H1 (cell line): ENCODE data around the gene C9orf152. TPM values are rescaled to one million over a fixed set of nuclear protein-coding genes. Genes with fewer than 3 reads are reported as not detected.
A peak's percentile ranks its signal among the peaks of the same experiment; 100 is the strongest.

ENCODE experiments used
- CTCF ChIA-PET: fragments of 300-600 bp; sonication (Branson Sonifier 250); formaldehyde crosslinking; loops from one replicate; lab custom pipeline; 2021; ENCODE audit not compliant: partially characterized antibody; lab: Charles Lee
- POLR2A ChIA-PET: fragments of 300-600 bp; sonication (Branson Sonifier 250); formaldehyde crosslinking; loops from one replicate; lab custom pipeline; 2021; ENCODE audit warnings: inconsistent platforms; ENCODE audit not compliant: partially characterized antibody; lab: Charles Lee
- DNase-seq, 2 experiments: peaks; one replicate each; pipeline versions ENCODE4 v3.0.0 to v3.0.0-alpha.2; 2010 to 2022; ENCODE audit warnings: low spot score in 2 of 2, low read depth in 1 of 2, mixed read lengths in 1 of 2
- FAIRE-seq: peaks from 2 replicates; lab custom pipeline; 2011; peaks lifted over from hg19 to GRCh38; lab: Jason Lieb, UNC
- H2AFZ ChIP-seq: 2 replicates; pipeline ENCODE4 v1.8.1; 2012; ENCODE audit warnings: low read length, inconsistent platforms
- H2AK5ac ChIP-seq: 2 replicates; pipeline ENCODE4 v1.6.1; 2013; ENCODE audit warnings: low read depth, low read length
- H2BK120ac ChIP-seq: replicated peaks from 2 replicates; pipeline ENCODE3; 2013; ENCODE audit warnings: low read depth, low read length, inconsistent platforms
- H2BK12ac ChIP-seq: 2 replicates; pipeline ENCODE4 v1.6.1; 2013; ENCODE audit warnings: low read depth, low read length
- H2BK15ac ChIP-seq: 2 replicates; pipeline ENCODE4 v1.6.1; 2013; ENCODE audit warnings: low read length
- H2BK20ac ChIP-seq: 2 replicates; pipeline ENCODE4 v1.6.1; 2013; ENCODE audit warnings: low read length
- H2BK5ac ChIP-seq: 2 replicates; pipeline ENCODE4 v1.6.1; 2013; ENCODE audit warnings: low read depth, low read length
- H3K14ac ChIP-seq: 2 replicates; pipeline ENCODE4 v1.6.1; 2013; ENCODE audit warnings: inconsistent platforms; ENCODE audit not compliant: insufficient read length
- H3K18ac ChIP-seq: 2 replicates; pipeline ENCODE4 v1.6.1; 2013; ENCODE audit warnings: low read length; ENCODE audit errors: extremely low read depth
- H3K23ac ChIP-seq: 2 replicates; pipeline ENCODE4 v1.6.1; 2013; ENCODE audit warnings: inconsistent platforms; ENCODE audit not compliant: insufficient read length
- H3K23me2 ChIP-seq: 2 replicates; pipeline ENCODE4 v1.6.1; 2013; ENCODE audit warnings: low read depth, low read length
- H3K27ac ChIP-seq: 2 replicates; pipeline ENCODE4 v1.6.1; 2011; ENCODE audit warnings: low read depth, low read length, inconsistent platforms
- H3K27me3 ChIP-seq, 4 experiments: replicated peaks in 1 of 4; 1 replicate in 1 of 4; 2 replicates in 3 of 4; pipeline versions ENCODE4 v1.6.1 to v1.8.1; 2011 to 2013; ENCODE audit warnings: low read length in 3 of 4, mild to moderate bottlenecking in 3 of 4, inconsistent platforms in 2 of 4, mixed read lengths in 2 of 4, moderate library complexity in 1 of 4; ENCODE audit not compliant: control insufficient read depth in 3 of 4, insufficient read depth in 3 of 4; ENCODE audit errors: extremely low read depth in 1 of 4
- H3K36me3 ChIP-seq, 4 experiments: 2 replicates each; pipeline versions ENCODE4 v1.6.1 to v1.8.1; 2011 to 2013; ENCODE audit warnings: mild to moderate bottlenecking in 4 of 4, low read length in 3 of 4, moderate library complexity in 2 of 4, control low read depth in 1 of 4, inconsistent platforms in 1 of 4; ENCODE audit not compliant: insufficient read depth in 4 of 4, control insufficient read depth in 2 of 4
- H3K4ac ChIP-seq: replicated peaks from 2 replicates; pipeline ENCODE3; 2013; ENCODE audit warnings: low read length, low read depth, mixed read lengths, inconsistent platforms; ENCODE audit not compliant: insufficient read length
- H3K4me1 ChIP-seq, 4 experiments: replicated peaks in 1 of 4; 1 replicate in 1 of 4; 2 replicates in 3 of 4; pipeline versions ENCODE4 v1.6.1 to v1.8.1; 2011 to 2013; ENCODE audit warnings: low read length in 3 of 4, inconsistent platforms in 2 of 4, mixed read lengths in 1 of 4; ENCODE audit not compliant: insufficient read depth in 4 of 4, control insufficient read depth in 3 of 4
- H3K4me2 ChIP-seq, 2 experiments: 2 replicates each; pipeline versions ENCODE4 v1.6.1 to v1.8.1; 2011 to 2013; ENCODE audit warnings: low read depth in 2 of 2, low read length in 2 of 2, control low read depth in 1 of 2, inconsistent platforms in 1 of 2, mild to moderate bottlenecking in 1 of 2; ENCODE audit not compliant: insufficient read depth in 1 of 2
- H3K4me3 ChIP-seq, 4 experiments: fragments of 200-600, 300-600 bp in 1 of 4; sonication (generic), shearing (Covaris generic), sonication (Bioruptor Twin) in 1 of 4; 2 replicates each; pipeline versions ENCODE4 v1.5.1 to v1.8.1; 2011 to 2016; ENCODE audit warnings: low read length in 4 of 4, low read depth in 3 of 4, control low read depth in 2 of 4, inconsistent platforms in 2 of 4, mild to moderate bottlenecking in 2 of 4, mixed read lengths in 1 of 4, moderate library complexity in 1 of 4; ENCODE audit not compliant: insufficient read depth in 2 of 4; ENCODE audit errors: extremely low read depth in 1 of 4
- H3K56ac ChIP-seq: replicated peaks from 2 replicates; pipeline ENCODE3; 2013; ENCODE audit warnings: low read depth, mild to moderate bottlenecking, mixed read lengths, low read length, inconsistent platforms; ENCODE audit not compliant: insufficient read length
- H3K79me1 ChIP-seq: 2 replicates; pipeline ENCODE4 v1.6.1; 2013; ENCODE audit warnings: low read depth, low read length, control low read depth
- H3K79me2 ChIP-seq, 2 experiments: 2 replicates each; pipeline versions ENCODE4 v1.6.1 to v1.8.1; 2012 to 2013; ENCODE audit warnings: low read length in 2 of 2, mild to moderate bottlenecking in 2 of 2, inconsistent platforms in 1 of 2; ENCODE audit not compliant: insufficient read depth in 2 of 2, control insufficient read depth in 1 of 2
- H3K9ac ChIP-seq, 4 experiments: replicated peaks in 1 of 4; 1 replicate in 1 of 4; 2 replicates in 3 of 4; pipeline versions ENCODE4 v1.6.1 to v1.8.1; 2011 to 2013; ENCODE audit warnings: low read depth in 3 of 4, low read length in 3 of 4, control low read depth in 2 of 4, mild to moderate bottlenecking in 2 of 4, moderate library complexity in 2 of 4, inconsistent platforms in 1 of 4; ENCODE audit errors: extremely low read depth in 1 of 4
- H3K9me3 ChIP-seq, 2 experiments: 2 replicates each; pipeline versions ENCODE4 v1.6.1 to v1.8.1; 2012 to 2013; ENCODE audit warnings: mild to moderate bottlenecking in 2 of 2, moderate library complexity in 2 of 2, control low read depth in 1 of 2, inconsistent platforms in 1 of 2, low read depth in 1 of 2, low read length in 1 of 2, mixed read lengths in 1 of 2; ENCODE audit not compliant: insufficient read depth in 2 of 2
- H4K20me1 ChIP-seq, 2 experiments: replicated peaks in 1 of 2; 2 replicates each; pipeline versions ENCODE3 to v1.8.1; 2011 to 2013; ENCODE audit warnings: inconsistent platforms in 2 of 2, low read length in 2 of 2, mild to moderate bottlenecking in 1 of 2; ENCODE audit not compliant: insufficient read depth in 2 of 2, control insufficient read depth in 1 of 2
- H4K5ac ChIP-seq: 2 replicates; pipeline ENCODE4 v1.6.1; 2013; ENCODE audit warnings: low read length, low read depth, mixed read lengths, inconsistent platforms; ENCODE audit not compliant: insufficient read length
- H4K8ac ChIP-seq: 2 replicates; pipeline ENCODE4 v1.8.0; 2013; ENCODE audit warnings: mild to moderate bottlenecking, moderate library complexity, low read length, inconsistent platforms; ENCODE audit not compliant: insufficient read depth; ENCODE audit errors: extremely low read depth
- H4K91ac ChIP-seq: replicated peaks from 2 replicates; pipeline ENCODE3; 2013; ENCODE audit warnings: low read length, mixed read lengths, inconsistent platforms; ENCODE audit not compliant: insufficient read length
- ASH2L ChIP-seq: fragments of 200-600, 300-600 bp; sonication (generic); IDR thresholded peaks from one replicate; pipeline ENCODE4 v1.7.1; 2017; ENCODE audit warnings: low read length
- BACH1 ChIP-seq: IDR thresholded peaks from 2 replicates; pipeline ENCODE4 v1.6.1; 2012; ENCODE audit warnings: low read length, improper control_type of control experiment
- CBX8 ChIP-seq: fragments of 300-800, 300-1000 bp; sonication (generic); IDR thresholded peaks from 2 replicates; pipeline ENCODE4 v1.7.1; 2016; ENCODE audit warnings: low read depth, low read length, borderline replicate concordance
- HDAC6 ChIP-seq: IDR thresholded peaks from one replicate; pipeline ENCODE4 v1.7.1; 2012; ENCODE audit warnings: low read depth, mild to moderate bottlenecking, inconsistent platforms, low read length, moderate library complexity
- NANOG ChIP-seq: IDR thresholded peaks from 2 replicates; pipeline ENCODE4 v1.6.1; 2011; ENCODE audit warnings: low read length, low read depth, mild to moderate bottlenecking, inconsistent platforms; ENCODE audit not compliant: insufficient read depth, poor library complexity, severe bottlenecking
- POLR2A ChIP-seq, 2 experiments: IDR thresholded peaks; 1 replicate in 1 of 2; 2 replicates in 1 of 2; pipeline ENCODE4 v1.6.1; 2011; ENCODE audit warnings: low read depth in 2 of 2, low read length in 2 of 2, mild to moderate bottlenecking in 2 of 2; ENCODE audit errors: control extremely low read depth in 1 of 2
- POU5F1 ChIP-seq: IDR thresholded peaks from 2 replicates; pipeline ENCODE4 v1.6.1; 2011; ENCODE audit warnings: low read depth, mild to moderate bottlenecking, low read length, moderate library complexity
- SIRT6 ChIP-seq: IDR thresholded peaks from one replicate; pipeline ENCODE4 v1.7.1; 2012; ENCODE audit warnings: low read length, inconsistent platforms
- whole genome bisulfite sequencing, 2 experiments: shearing (Covaris generic) in 1 of 2; methylation state at CpG; one replicate each; pipeline versions ENCODE4 v1.1.6 to v1.1.7; 2013 to 2015; ENCODE audit warnings: low lambda C conversion rate in 2 of 2, mixed read lengths in 2 of 2, inconsistent platforms in 1 of 2, low coverage in 1 of 2, missing lambda C conversion rate in 1 of 2; ENCODE audit not compliant: insufficient replicate concordance in 2 of 2, insufficient coverage in 1 of 2, insufficient read length in 1 of 2; ENCODE audit errors: extremely low coverage in 1 of 2, missing lambda C conversion rate in 1 of 2; 5-methylcytosine and 5-hydroxymethylcytosine counted together
- polyA plus RNA-seq, 7 experiments: library from polyadenylated mRNA; depleted of rRNA in 3 of 7; stranded (reverse) in 5 of 7; unstranded in 2 of 7; fragments of >200 nt in 5 of 7; fragments of 200-250 nt in 2 of 7; gene quantifications; 1 replicate in 5 of 7; 2 replicates in 1 of 7; 4 replicates in 1 of 7; pipeline versions ENCODE4 v1.2.1 to v1.2.3, GENCODE V29; 2011 to 2013; ENCODE audit warnings: missing spikeins in 2 of 7, mixed read lengths in 2 of 7
- total RNA-seq: library from RNA; stranded (reverse); fragmentation: NEBNext Ultra II Directional; extraction: Animal tissue kit (Norgen Biotek cat#: 25700); gene quantifications from 2 replicates; pipeline ENCODE4 v1.2.1, GENCODE V29; 2021

The C9orf152 gene
- total and polyA plus RNA-seq, 2 of the 8 experiments (the other 6 are each of a cell fraction or from before 2014, with no cell fraction given): not detected

DNA sequence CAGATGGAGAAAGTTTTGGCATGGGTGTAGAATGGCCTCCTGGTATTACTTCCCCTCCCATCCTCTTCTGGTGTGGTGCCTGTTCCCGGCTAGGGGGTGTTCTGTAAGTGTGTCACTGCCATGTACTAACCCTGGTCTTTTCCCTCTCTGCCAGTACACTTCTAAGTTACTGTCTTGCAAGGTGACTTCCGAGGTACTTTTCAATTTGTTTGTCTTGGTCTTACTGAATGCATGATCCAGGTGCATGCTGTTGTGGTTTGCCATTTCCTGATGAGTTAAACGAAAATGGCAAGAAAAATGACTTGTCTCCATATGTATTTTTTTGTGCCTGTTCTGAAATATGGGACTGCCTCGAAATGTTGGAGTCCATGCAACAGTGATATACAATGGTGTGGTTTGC, 46.0 kb downstream of the C9orf152 start:
- Histone ChIP-seq H4K8ac (no peak overlapping the region), H3K79me2 (peaks cover 0 to 20% of the 10 kb centered on the region in 2 experiments; a peak in 2 of 4 replicates), H3K4me3 (no peak overlapping the region), H3K14ac (no peak overlapping the region), H3K9me3 (no peaks in the 10 kb centered on the region), H3K4me2 (no peak overlapping the region), H2BK120ac (no peak overlapping the region), H3K56ac (no peak overlapping the region), H3K27ac (no peak overlapping the region), H2BK5ac (no peak overlapping the region), H3K27me3 (peaks cover 0 to 3% (median 1%) of the 10 kb centered on the region in 4 experiments; a peak in 2 of 7 replicates), H2BK12ac (no peak overlapping the region), H3K23me2 (no peaks in the 10 kb centered on the region; the same call in 1 of the 2 replicates), H4K5ac (no peak overlapping the region), H4K91ac (no peak overlapping the region), H2AK5ac (no peak overlapping the region), H3K9ac (peak overlapping the region in 1 of 4 experiments; percentile 32; a peak in 2 of 7 replicates), H3K79me1 (peaks cover 3% of the 10 kb centered on the region), H2BK15ac (no peak overlapping the region), H3K4me1 (peaks cover 0 to 7% (median 5%) of the 10 kb centered on the region in 4 experiments; a peak in 5 of 7 replicates), H3K36me3 (no peaks in the 10 kb centered on the region), H3K18ac (no peak overlapping the region), H2BK20ac (no peak overlapping the region), H3K23ac (no peak overlapping the region), H3K4ac (no peak overlapping the region), H4K20me1 (peaks cover 11 to 14% of the 10 kb centered on the region in 2 experiments), H2AFZ (no peak overlapping the region)
- ChIA-PET POLR2A (interaction anchor here (0.9 kb wide), 1 partner anchor 11 kb away, joined by 3 read pairs; no protein-coding TSS in a partner anchor), CTCF (interaction anchor here (1.0 to 1.8 kb wide), 3 partner anchors 8 to 258 kb away, joined by 3 to 5 read pairs (median 3); no protein-coding TSS in a partner anchor)
- 92% methylated on average over 4 of the region's 4 CpGs; no CpG with 5 or more reads in 1 of the 2 experiments for whole genome bisulfite sequencing, 2 experiments
- FAIRE-seq: no peak
- no peak for DNase-seq
- TF ChIP-seq HDAC6 (no peak), ASH2L (no peak), POLR2A (IDR thresholded peaks at IDR 0.05; ENCODE audit: control extremely low read depth in 1 of 2, low read depth in 2 of 2, low read length in 2 of 2) (no peak), NANOG (no peak), SIRT6 (no peak), BACH1 (no peak), POU5F1 (no peak), CBX8 (no peak)
